ENCODE data around the gene CCL22. TPM values are rescaled to one million over a fixed set of nuclear protein-coding genes. Genes with fewer than 3 reads are reported as not detected.
A peak's percentile ranks its signal among the peaks of the same experiment; 100 is the strongest.

Gene CCL22
- polyA plus RNA-seq, 2 donors = 0.31 to 0.78 TPM

- 49 to 58% methylated on average over 7 of the region's 7 CpGs for WGBS, 2 donors
- Histone ChIP-seq H3K9me3 (ENCODE audit: control insufficient read depth in 2 of 2, insufficient read depth in 1 of 2, low read depth in 1 of 2, low read length in 1 of 2) (no peaks in the 10 kb centered on the region), H3K4me3 (ENCODE audit: low read depth in 1 of 2, low read length in 2 of 2) (no peak overlapping the region), H3K36me3 (ENCODE audit: control insufficient read depth in 2 of 2, insufficient read depth in 2 of 2, low read length in 1 of 2) (no peaks in the 10 kb centered on the region), H3K4me1 (ENCODE audit: control insufficient read depth in 2 of 2, insufficient read depth in 2 of 2, low read length in 1 of 2) (peaks cover 6 to 14% of the 10 kb centered on the region in 2 donors), H3K27me3 (ENCODE audit: control insufficient read depth in 1 of 2, insufficient read depth in 2 of 2, low read length in 2 of 2) (no peaks in the 10 kb centered on the region), H3K27ac (ENCODE audit: low read depth in 2 of 2, low read length in 1 of 2) (peak overlapping the region in 1 of 2 donors; percentile 34)
These were observed 29.9 kb downstream of the CCL22 start for GRCh38 chr16:57388359-57389086.

- 88 to 91% methylated on average over 3 of the region's 3 CpGs for WGBS, 2 donors
- H3K36me3 ChIP-seq (ENCODE audit: control insufficient read depth in 2 of 2, insufficient read depth in 2 of 2, low read length in 1 of 2) = no peaks in the 10 kb centered on the region
- no peak overlapping the region for H3K27ac ChIP-seq (ENCODE audit: low read depth in 2 of 2, low read length in 1 of 2)
- H3K4me1 ChIP-seq (ENCODE audit: control insufficient read depth in 2 of 2, insufficient read depth in 2 of 2, low read length in 1 of 2) = peaks cover 6 to 13% of the 10 kb centered on the region in 2 donors
- H3K27me3 ChIP-seq (ENCODE audit: control insufficient read depth in 1 of 2, insufficient read depth in 2 of 2, low read length in 2 of 2) = no peaks in the 10 kb centered on the region
- no peaks in the 10 kb centered on the region for H3K9me3 ChIP-seq (ENCODE audit: control insufficient read depth in 2 of 2, insufficient read depth in 1 of 2, low read depth in 1 of 2, low read length in 1 of 2)
- no peak overlapping the region for H3K4me3 ChIP-seq (ENCODE audit: low read depth in 1 of 2, low read length in 2 of 2)
These were observed 30.5 kb downstream of the CCL22 start for GRCh38 chr16:57389087-57389468.

GRCh38 chr16:57390636-57391295 lies 32.2 kb downstream of the CCL22 start:
- peaks cover 2 to 22% of the 10 kb centered on the region in 2 donors for H3K4me1 ChIP-seq (ENCODE audit: control insufficient read depth in 2 of 2, insufficient read depth in 2 of 2, low read length in 1 of 2)
- H3K9me3 ChIP-seq (ENCODE audit: control insufficient read depth in 2 of 2, insufficient read depth in 1 of 2, low read depth in 1 of 2, low read length in 1 of 2) = no peaks in the 10 kb centered on the region
- H3K36me3 ChIP-seq (ENCODE audit: control insufficient read depth in 2 of 2, insufficient read depth in 2 of 2, low read length in 1 of 2) = no peaks in the 10 kb centered on the region
- H3K27me3 ChIP-seq (ENCODE audit: control insufficient read depth in 1 of 2, insufficient read depth in 2 of 2, low read length in 2 of 2) = no peaks in the 10 kb centered on the region
- H3K4me3 ChIP-seq (ENCODE audit: low read depth in 1 of 2, low read length in 2 of 2) = no peak overlapping the region
- 65 to 69% methylated on average over 5 of the region's 5 CpGs for WGBS, 2 donors
- H3K27ac ChIP-seq (ENCODE audit: low read depth in 2 of 2, low read length in 1 of 2) = no peak overlapping the region

- Histone ChIP-seq H3K4me1 (ENCODE audit: control insufficient read depth in 2 of 2, insufficient read depth in 2 of 2, low read length in 1 of 2) (peaks cover 2 to 21% of the 10 kb centered on the region in 2 donors), H3K27me3 (ENCODE audit: control insufficient read depth in 1 of 2, insufficient read depth in 2 of 2, low read length in 2 of 2) (no peaks in the 10 kb centered on the region), H3K9me3 (ENCODE audit: control insufficient read depth in 2 of 2, insufficient read depth in 1 of 2, low read depth in 1 of 2, low read length in 1 of 2) (no peaks in the 10 kb centered on the region), H3K36me3 (ENCODE audit: control insufficient read depth in 2 of 2, insufficient read depth in 2 of 2, low read length in 1 of 2) (no peaks in the 10 kb centered on the region), H3K27ac (ENCODE audit: low read depth in 2 of 2, low read length in 1 of 2) (peak overlapping the region in 1 of 2 donors; percentile 14), H3K4me3 (ENCODE audit: low read depth in 1 of 2, low read length in 2 of 2) (no peak overlapping the region)
- WGBS, 2 donors = 75% methylated on average over 4 of the region's 4 CpGs
These were observed 32.7 kb downstream of the CCL22 start for GRCh38 chr16:57391300-57391699.

- Histone ChIP-seq H3K4me1 (ENCODE audit: control insufficient read depth in 2 of 2, insufficient read depth in 2 of 2, low read length in 1 of 2) (peaks cover 2 to 20% of the 10 kb centered on the region in 2 donors), H3K4me3 (ENCODE audit: low read depth in 1 of 2, low read length in 2 of 2) (no peak overlapping the region), H3K36me3 (ENCODE audit: control insufficient read depth in 2 of 2, insufficient read depth in 2 of 2, low read length in 1 of 2) (no peaks in the 10 kb centered on the region), H3K27me3 (ENCODE audit: control insufficient read depth in 1 of 2, insufficient read depth in 2 of 2, low read length in 2 of 2) (no peaks in the 10 kb centered on the region), H3K27ac (ENCODE audit: low read depth in 2 of 2, low read length in 1 of 2) (peak overlapping the region; percentile 40 to 75), H3K9me3 (ENCODE audit: control insufficient read depth in 2 of 2, insufficient read depth in 1 of 2, low read depth in 1 of 2, low read length in 1 of 2) (no peaks in the 10 kb centered on the region)
- 75 to 82% methylated on average over 5 of the region's 5 CpGs for WGBS, 2 donors
These were observed 33.1 kb downstream of the CCL22 start for GRCh38 chr16:57391708-57392107.

GRCh38 chr16:57392694-57393093 lies 34.1 kb downstream of the CCL22 start:
- Histone ChIP-seq H3K27me3 (ENCODE audit: control insufficient read depth in 1 of 2, insufficient read depth in 2 of 2, low read length in 2 of 2) (no peaks in the 10 kb centered on the region), H3K4me3 (ENCODE audit: low read depth in 1 of 2, low read length in 2 of 2) (no peak overlapping the region), H3K27ac (ENCODE audit: low read depth in 2 of 2, low read length in 1 of 2) (peak overlapping the region; percentile 76 to 80), H3K9me3 (ENCODE audit: control insufficient read depth in 2 of 2, insufficient read depth in 1 of 2, low read depth in 1 of 2, low read length in 1 of 2) (no peaks in the 10 kb centered on the region), H3K36me3 (ENCODE audit: control insufficient read depth in 2 of 2, insufficient read depth in 2 of 2, low read length in 1 of 2) (no peaks in the 10 kb centered on the region), H3K4me1 (ENCODE audit: control insufficient read depth in 2 of 2, insufficient read depth in 2 of 2, low read length in 1 of 2) (peaks cover 0 to 19% of the 10 kb centered on the region in 2 donors)
- 38 to 57% methylated on average over 1 of the region's 1 CpG for WGBS, 2 donors

GRCh38 chr16:57394444-57394843 lies 35.9 kb downstream of the CCL22 start:
- Histone ChIP-seq H3K4me1 (ENCODE audit: control insufficient read depth in 2 of 2, insufficient read depth in 2 of 2, low read length in 1 of 2) (peaks cover 0 to 15% of the 10 kb centered on the region in 2 donors), H3K4me3 (ENCODE audit: low read depth in 1 of 2, low read length in 2 of 2) (no peak overlapping the region), H3K36me3 (ENCODE audit: control insufficient read depth in 2 of 2, insufficient read depth in 2 of 2, low read length in 1 of 2) (no peaks in the 10 kb centered on the region), H3K9me3 (ENCODE audit: control insufficient read depth in 2 of 2, insufficient read depth in 1 of 2, low read depth in 1 of 2, low read length in 1 of 2) (no peaks in the 10 kb centered on the region), H3K27me3 (ENCODE audit: control insufficient read depth in 1 of 2, insufficient read depth in 2 of 2, low read length in 2 of 2) (no peaks in the 10 kb centered on the region), H3K27ac (ENCODE audit: low read depth in 2 of 2, low read length in 1 of 2) (peak overlapping the region; percentile 80 to 90)
- 42 to 52% methylated on average over 7 of the region's 7 CpGs for WGBS, 2 donors

- Histone ChIP-seq H3K4me1 (ENCODE audit: control insufficient read depth in 2 of 2, insufficient read depth in 2 of 2, low read length in 1 of 2) (peaks cover 0 to 15% of the 10 kb centered on the region in 2 donors), H3K9me3 (ENCODE audit: control insufficient read depth in 2 of 2, insufficient read depth in 1 of 2, low read depth in 1 of 2, low read length in 1 of 2) (no peaks in the 10 kb centered on the region), H3K4me3 (ENCODE audit: low read depth in 1 of 2, low read length in 2 of 2) (no peak overlapping the region), H3K27ac (ENCODE audit: low read depth in 2 of 2, low read length in 1 of 2) (peak overlapping the region; percentile 80 to 86), H3K36me3 (ENCODE audit: control insufficient read depth in 2 of 2, insufficient read depth in 2 of 2, low read length in 1 of 2) (no peaks in the 10 kb centered on the region), H3K27me3 (ENCODE audit: control insufficient read depth in 1 of 2, insufficient read depth in 2 of 2, low read length in 2 of 2) (no peaks in the 10 kb centered on the region)
- 86 to 88% methylated on average over 5 of the region's 5 CpGs for WGBS, 2 donors
These were observed 36.4 kb downstream of the CCL22 start for GRCh38 chr16:57395026-57395425.

- Histone ChIP-seq H3K9me3 (ENCODE audit: control insufficient read depth in 2 of 2, insufficient read depth in 1 of 2, low read depth in 1 of 2, low read length in 1 of 2) (no peaks in the 10 kb centered on the region), H3K36me3 (ENCODE audit: control insufficient read depth in 2 of 2, insufficient read depth in 2 of 2, low read length in 1 of 2) (no peaks in the 10 kb centered on the region), H3K27ac (ENCODE audit: low read depth in 2 of 2, low read length in 1 of 2) (no peak overlapping the region), H3K27me3 (ENCODE audit: control insufficient read depth in 1 of 2, insufficient read depth in 2 of 2, low read length in 2 of 2) (no peaks in the 10 kb centered on the region), H3K4me3 (ENCODE audit: low read depth in 1 of 2, low read length in 2 of 2) (no peak overlapping the region), H3K4me1 (ENCODE audit: control insufficient read depth in 2 of 2, insufficient read depth in 2 of 2, low read length in 1 of 2) (peaks cover 0 to 15% of the 10 kb centered on the region in 2 donors)
- WGBS, 2 donors = 60 to 68% methylated on average over 4 of the region's 4 CpGs
These were observed 38.2 kb downstream of the CCL22 start for GRCh38 chr16:57396786-57397185.
